C4-2B (cell line): ENCODE data around the gene NPAS3.

ENCODE experiments used
- H3K27ac ChIP-seq: fragments of 450-650 bp; 2 replicates; pipeline ENCODE4 v1.5.1; 2017
- CTCF ChIP-seq: fragments of 450-650 bp; conservative IDR thresholded peaks from 2 replicates; pipeline ENCODE4 v1.5.1; 2017; ENCODE audit warnings: mild to moderate bottlenecking
- ZFX ChIP-seq: fragments of 450-650 bp; IDR thresholded peaks from 2 replicates; pipeline ENCODE4 v1.6.1; 2017

The NPAS3 gene

GRCh38 chr14:33657476-33657875, 718.8 kb downstream of the NPAS3 start:
- no peak for TF ChIP-seq CTCF
- TF ChIP-seq ZFX: no peak
- H3K27ac ChIP-seq: no peak overlapping the region

- no peak overlapping the region for H3K27ac ChIP-seq
- TF ChIP-seq CTCF: no peak
- TF ChIP-seq ZFX: no peak
These were observed 721.6 kb downstream of the NPAS3 start for GRCh38 chr14:33660248-33660647.

- TF ChIP-seq ZFX: no peak
- no peak for TF ChIP-seq CTCF
- no peak overlapping the region for H3K27ac ChIP-seq
These were observed 722.4 kb downstream of the NPAS3 start for GRCh38 chr14:33661101-33661500.

- H3K27ac ChIP-seq: no peak overlapping the region
- TF ChIP-seq CTCF (no peak), ZFX (no peak)
These were observed 729.4 kb downstream of the NPAS3 start for GRCh38 chr14:33668066-33668465.

GRCh38 chr14:33669111-33669510, 730.4 kb downstream of the NPAS3 start:
- TF ChIP-seq ZFX (no peak), CTCF (no peak)
- no peak overlapping the region for H3K27ac ChIP-seq

- no peak overlapping the region for H3K27ac ChIP-seq
- TF ChIP-seq CTCF (no peak), ZFX (no peak)
These were observed 731.6 kb downstream of the NPAS3 start for GRCh38 chr14:33670235-33670634.

GRCh38 chr14:33671556-33671955, 732.9 kb downstream of the NPAS3 start:
- no peak overlapping the region for H3K27ac ChIP-seq
- TF ChIP-seq ZFX (no peak), CTCF (no peak)
